ENCODE measurements around the gene KCNK18.

Gene KCNK18

GRCh38 chr10:117204316-117204715, 7.0 kb downstream of the KCNK18 start:
- Histone ChIP-seq H3K4me1 (ENCODE audit: insufficient read depth, low read length) (no peaks in the 10 kb centered on the region), H3K36me3 (ENCODE audit: insufficient read depth, low read length) (no peaks in the 10 kb centered on the region), H3K9ac (ENCODE audit: low read length) (no peak overlapping the region), H3K27ac (ENCODE audit: low read depth, low read length) (no peak overlapping the region), H3K27me3 (ENCODE audit: control insufficient read depth in 1 of 2, insufficient read depth in 2 of 2, low read length in 2 of 2) (no peaks in the 10 kb centered on the region), H3K9me3 (ENCODE audit: low read length) (no peaks in the 10 kb centered on the region), H3K4me3 (ENCODE audit: low read depth in 1 of 2, low read length in 2 of 2) (no peak overlapping the region)

- H3K4me3 ChIP-seq (ENCODE audit: low read depth in 1 of 2, low read length in 2 of 2): no peak overlapping the region
- peaks cover 8 to 19% of the 10 kb centered on the region in 2 donors for H3K27me3 ChIP-seq (ENCODE audit: control insufficient read depth in 1 of 2, insufficient read depth in 2 of 2, low read length in 2 of 2)
- no peak overlapping the region for H3K27ac ChIP-seq (ENCODE audit: low read depth, low read length)
Measured at GRCh38 chr10:117212176-117212575, 14.9 kb downstream of the KCNK18 start.

GRCh38 chr10:117214401-117214800, 17.1 kb downstream of the KCNK18 start:
- Histone ChIP-seq H3K27me3 (ENCODE audit: control insufficient read depth in 1 of 2, insufficient read depth in 2 of 2, low read length in 2 of 2) (peaks cover 14 to 21% of the 10 kb centered on the region in 2 donors), H3K9ac (ENCODE audit: low read length) (no peak overlapping the region), H3K9me3 (ENCODE audit: low read length) (peaks cover 3% of the 10 kb centered on the region), H3K4me1 (ENCODE audit: insufficient read depth, low read length) (peaks cover 5% of the 10 kb centered on the region), H3K4me3 (ENCODE audit: low read depth in 1 of 2, low read length in 2 of 2) (no peak overlapping the region), H3K36me3 (ENCODE audit: insufficient read depth, low read length) (no peaks in the 10 kb centered on the region), H3K27ac (ENCODE audit: low read depth, low read length) (no peak overlapping the region)

More at GRCh38 chr10:117212176-117212575, 14.9 kb downstream of the KCNK18 start:
- Histone ChIP-seq H3K36me3 (ENCODE audit: insufficient read depth, low read length) (no peaks in the 10 kb centered on the region), H3K9me3 (ENCODE audit: low read length) (peaks cover 3% of the 10 kb centered on the region), H3K9ac (ENCODE audit: low read length) (no peak overlapping the region), H3K4me1 (ENCODE audit: insufficient read depth, low read length) (peaks cover 5% of the 10 kb centered on the region)

- H3K27ac ChIP-seq (ENCODE audit: low read depth, low read length): no peak overlapping the region
- H3K27me3 ChIP-seq (ENCODE audit: control insufficient read depth in 1 of 2, insufficient read depth in 2 of 2, low read length in 2 of 2): peaks cover 14 to 21% of the 10 kb centered on the region in 2 donors
- H3K9me3 ChIP-seq (ENCODE audit: low read length): peaks cover 3% of the 10 kb centered on the region
- H3K9ac ChIP-seq (ENCODE audit: low read length): no peak overlapping the region
- H3K36me3 ChIP-seq (ENCODE audit: insufficient read depth, low read length): no peaks in the 10 kb centered on the region
- H3K4me1 ChIP-seq (ENCODE audit: insufficient read depth, low read length): peaks cover 5% of the 10 kb centered on the region
- no peak overlapping the region for H3K4me3 ChIP-seq (ENCODE audit: low read depth in 1 of 2, low read length in 2 of 2)
Measured at GRCh38 chr10:117215079-117215478, 17.8 kb downstream of the KCNK18 start.

- Histone ChIP-seq H3K36me3 (ENCODE audit: insufficient read depth, low read length) (no peaks in the 10 kb centered on the region), H3K9me3 (ENCODE audit: low read length) (peaks cover 3% of the 10 kb centered on the region), H3K27ac (ENCODE audit: low read depth, low read length) (no peak overlapping the region), H3K4me1 (ENCODE audit: insufficient read depth, low read length) (peaks cover 5% of the 10 kb centered on the region), H3K4me3 (ENCODE audit: low read depth in 1 of 2, low read length in 2 of 2) (peak overlapping the region in 1 of 2 donors; percentile 60), H3K27me3 (ENCODE audit: control insufficient read depth in 1 of 2, insufficient read depth in 2 of 2, low read length in 2 of 2) (peaks cover 14 to 21% of the 10 kb centered on the region in 2 donors), H3K9ac (ENCODE audit: low read length) (no peak overlapping the region)
Measured at GRCh38 chr10:117216028-117216427, 18.7 kb downstream of the KCNK18 start.

GRCh38 chr10:117216611-117217195, 19.4 kb downstream of the KCNK18 start:
- peaks cover 3% of the 10 kb centered on the region for H3K9me3 ChIP-seq (ENCODE audit: low read length)
- no peaks in the 10 kb centered on the region for H3K36me3 ChIP-seq (ENCODE audit: insufficient read depth, low read length)
- no peak overlapping the region for H3K9ac ChIP-seq (ENCODE audit: low read length)
- H3K4me3 ChIP-seq (ENCODE audit: low read depth in 1 of 2, low read length in 2 of 2): peak overlapping the region; percentile 60 to 75
- H3K27me3 ChIP-seq (ENCODE audit: control insufficient read depth in 1 of 2, insufficient read depth in 2 of 2, low read length in 2 of 2): peaks cover 14 to 21% of the 10 kb centered on the region in 2 donors
- no peak overlapping the region for H3K27ac ChIP-seq (ENCODE audit: low read depth, low read length)
- peaks cover 5% of the 10 kb centered on the region for H3K4me1 ChIP-seq (ENCODE audit: insufficient read depth, low read length)

- peaks cover 3% of the 10 kb centered on the region for H3K9me3 ChIP-seq (ENCODE audit: low read length)
- no peak overlapping the region for H3K27ac ChIP-seq (ENCODE audit: low read depth, low read length)
- H3K4me3 ChIP-seq (ENCODE audit: low read depth in 1 of 2, low read length in 2 of 2): peak overlapping the region; percentile 60 to 75
- no peak overlapping the region for H3K9ac ChIP-seq (ENCODE audit: low read length)
- H3K4me1 ChIP-seq (ENCODE audit: insufficient read depth, low read length): peaks cover 5% of the 10 kb centered on the region
- H3K27me3 ChIP-seq (ENCODE audit: control insufficient read depth in 1 of 2, insufficient read depth in 2 of 2, low read length in 2 of 2): peaks cover 14 to 21% of the 10 kb centered on the region in 2 donors
- no peaks in the 10 kb centered on the region for H3K36me3 ChIP-seq (ENCODE audit: insufficient read depth, low read length)
Measured at GRCh38 chr10:117217196-117217761, 20.0 kb downstream of the KCNK18 start.

GRCh38 chr10:117218654-117219053, 21.4 kb downstream of the KCNK18 start:
- Histone ChIP-seq H3K27ac (ENCODE audit: low read depth, low read length) (no peak overlapping the region), H3K4me1 (ENCODE audit: insufficient read depth, low read length) (peaks cover 5% of the 10 kb centered on the region), H3K27me3 (ENCODE audit: control insufficient read depth in 1 of 2, insufficient read depth in 2 of 2, low read length in 2 of 2) (peaks cover 14 to 21% of the 10 kb centered on the region in 2 donors), H3K9ac (ENCODE audit: low read length) (no peak overlapping the region), H3K36me3 (ENCODE audit: insufficient read depth, low read length) (no peaks in the 10 kb centered on the region), H3K9me3 (ENCODE audit: low read length) (no peaks in the 10 kb centered on the region), H3K4me3 (ENCODE audit: low read depth in 1 of 2, low read length in 2 of 2) (no peak overlapping the region)

GRCh38 chr10:117221156-117221711, 23.9 kb downstream of the KCNK18 start:
- Histone ChIP-seq H3K36me3 (ENCODE audit: insufficient read depth, low read length) (no peaks in the 10 kb centered on the region), H3K27me3 (ENCODE audit: control insufficient read depth in 1 of 2, insufficient read depth in 2 of 2, low read length in 2 of 2) (peaks cover 9 to 11% of the 10 kb centered on the region in 2 donors), H3K4me1 (ENCODE audit: insufficient read depth, low read length) (peaks cover 3% of the 10 kb centered on the region), H3K9ac (ENCODE audit: low read length) (no peak overlapping the region), H3K4me3 (ENCODE audit: low read depth in 1 of 2, low read length in 2 of 2) (no peak overlapping the region), H3K9me3 (ENCODE audit: low read length) (no peaks in the 10 kb centered on the region), H3K27ac (ENCODE audit: low read depth, low read length) (no peak overlapping the region)

- Histone ChIP-seq H3K36me3 (ENCODE audit: insufficient read depth, low read length) (no peaks in the 10 kb centered on the region), H3K4me3 (ENCODE audit: low read depth in 1 of 2, low read length in 2 of 2) (no peak overlapping the region), H3K27ac (ENCODE audit: low read depth, low read length) (no peak overlapping the region)
Measured at GRCh38 chr10:117222552-117222951, 25.3 kb downstream of the KCNK18 start.

GRCh38 chr10:117222976-117223692, 25.8 kb downstream of the KCNK18 start:
- Histone ChIP-seq H3K4me3 (ENCODE audit: low read depth in 1 of 2, low read length in 2 of 2) (no peak overlapping the region), H3K36me3 (ENCODE audit: insufficient read depth, low read length) (no peaks in the 10 kb centered on the region), H3K27ac (ENCODE audit: low read depth, low read length) (no peak overlapping the region), H3K27me3 (ENCODE audit: control insufficient read depth in 1 of 2, insufficient read depth in 2 of 2, low read length in 2 of 2) (no peaks in the 10 kb centered on the region), H3K9ac (ENCODE audit: low read length) (no peak overlapping the region), H3K9me3 (ENCODE audit: low read length) (no peaks in the 10 kb centered on the region), H3K4me1 (ENCODE audit: insufficient read depth, low read length) (no peaks in the 10 kb centered on the region)

More at GRCh38 chr10:117222552-117222951, 25.3 kb downstream of the KCNK18 start:
- H3K4me1 ChIP-seq (ENCODE audit: insufficient read depth, low read length): no peaks in the 10 kb centered on the region
- no peaks in the 10 kb centered on the region for H3K9me3 ChIP-seq (ENCODE audit: low read length)
- H3K9ac ChIP-seq (ENCODE audit: low read length): no peak overlapping the region
- peaks cover 0 to 2% of the 10 kb centered on the region in 2 donors for H3K27me3 ChIP-seq (ENCODE audit: control insufficient read depth in 1 of 2, insufficient read depth in 2 of 2, low read length in 2 of 2)
